NCI-H146 treated with DMSO at 0.1 percent for 48 hours (cell line): ENCODE results near the gene KIAA0232.
"Not testable (repeated sequence)": the region's sequence is repeated elsewhere in the genome, so short reads cannot be mapped to it uniquely, and the experiment has no call there.

Experiments
- DNase-seq: peaks from one replicate; lab custom pipeline; 2025; ENCODE audit not compliant: unreplicated experiment; lab: John Stamatoyannopoulos, UW

Gene KIAA0232

GRCh38 chr4:6894528-6895498 is 112.3 kb downstream of the KIAA0232 start:
- DNase-seq, result no peak

GRCh38 chr4:6896035-6896434 is 113.5 kb downstream of the KIAA0232 start:
- DNase-seq, result no peak

DNA sequence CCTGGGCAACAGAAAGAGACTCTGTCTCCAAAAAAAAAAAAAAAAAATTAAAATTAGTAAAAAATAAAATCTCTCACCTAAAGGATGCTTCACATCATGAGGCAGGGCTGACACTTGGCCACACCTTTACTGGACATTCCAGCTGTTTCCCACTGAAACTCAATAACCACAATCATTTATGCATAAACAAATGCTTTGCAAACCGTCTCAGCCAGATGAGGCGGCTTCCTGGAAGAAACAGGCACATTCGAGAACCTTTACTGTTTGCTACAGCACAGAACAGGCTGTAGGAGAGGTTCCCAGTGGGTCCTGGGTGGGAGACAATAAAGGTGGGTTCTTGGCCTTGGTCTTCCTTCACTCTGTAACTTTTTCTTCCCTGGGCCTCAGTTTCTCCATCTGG is 116.2 kb downstream of the KIAA0232 start:
- no peak for DNase-seq

DNA sequence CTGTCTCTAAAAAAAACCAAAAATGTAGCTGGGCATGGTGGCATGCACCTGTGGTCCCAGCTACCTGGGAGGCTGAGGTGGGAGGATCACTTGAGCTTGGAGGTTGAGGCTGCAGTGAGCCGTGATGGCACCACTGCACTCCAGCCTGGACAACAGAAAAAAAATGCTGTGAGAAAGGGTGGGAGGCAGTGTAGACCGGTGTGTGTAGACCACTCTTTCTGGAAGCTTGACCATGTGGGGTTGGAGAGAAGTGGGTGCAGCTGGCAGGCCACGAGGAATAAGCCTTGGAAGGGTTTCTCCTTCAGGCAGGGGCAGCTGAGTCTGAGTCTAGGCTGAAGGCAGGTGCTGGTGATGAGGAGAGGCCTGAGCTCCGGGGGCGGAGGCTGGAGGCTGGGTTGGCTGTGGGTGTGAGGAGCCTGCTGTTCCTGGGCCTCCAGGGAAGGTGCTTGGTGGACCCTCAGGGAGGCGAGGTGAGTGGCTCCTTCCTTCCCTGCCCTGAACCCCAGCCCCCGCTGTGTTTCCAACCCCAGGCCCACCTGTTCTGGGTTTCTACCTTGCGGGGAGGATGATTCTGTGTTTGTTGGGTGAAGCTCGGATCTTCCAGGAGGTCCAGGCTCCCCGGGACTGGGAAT is 117.8 kb downstream of the KIAA0232 start:
- no peak for DNase-seq

DNA sequence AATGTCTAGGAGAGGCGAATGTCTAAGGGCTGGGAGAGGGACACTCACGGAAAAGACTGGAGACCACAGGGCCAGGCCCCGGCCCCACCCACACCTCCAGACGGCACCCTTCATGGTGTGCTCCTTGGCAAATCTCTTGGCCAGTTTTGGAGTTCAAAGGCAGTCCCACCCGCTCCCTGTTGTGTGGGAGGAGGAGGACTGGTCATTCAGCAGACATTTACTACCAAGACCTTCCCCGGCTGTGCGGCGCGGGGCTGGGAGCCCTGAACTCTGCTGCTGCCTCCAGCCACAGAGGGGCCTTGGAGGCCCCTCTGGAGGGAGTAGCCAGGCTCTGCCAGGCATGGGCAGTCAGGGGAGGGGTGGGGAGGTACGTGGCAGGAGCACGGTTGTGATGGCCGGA is 118.4 kb downstream of the KIAA0232 start:
- DNase-seq, result no peak

- no peak for DNase-seq
Observed at GRCh38 chr4:6901669-6902317, 119.3 kb downstream of the KIAA0232 start.

DNA sequence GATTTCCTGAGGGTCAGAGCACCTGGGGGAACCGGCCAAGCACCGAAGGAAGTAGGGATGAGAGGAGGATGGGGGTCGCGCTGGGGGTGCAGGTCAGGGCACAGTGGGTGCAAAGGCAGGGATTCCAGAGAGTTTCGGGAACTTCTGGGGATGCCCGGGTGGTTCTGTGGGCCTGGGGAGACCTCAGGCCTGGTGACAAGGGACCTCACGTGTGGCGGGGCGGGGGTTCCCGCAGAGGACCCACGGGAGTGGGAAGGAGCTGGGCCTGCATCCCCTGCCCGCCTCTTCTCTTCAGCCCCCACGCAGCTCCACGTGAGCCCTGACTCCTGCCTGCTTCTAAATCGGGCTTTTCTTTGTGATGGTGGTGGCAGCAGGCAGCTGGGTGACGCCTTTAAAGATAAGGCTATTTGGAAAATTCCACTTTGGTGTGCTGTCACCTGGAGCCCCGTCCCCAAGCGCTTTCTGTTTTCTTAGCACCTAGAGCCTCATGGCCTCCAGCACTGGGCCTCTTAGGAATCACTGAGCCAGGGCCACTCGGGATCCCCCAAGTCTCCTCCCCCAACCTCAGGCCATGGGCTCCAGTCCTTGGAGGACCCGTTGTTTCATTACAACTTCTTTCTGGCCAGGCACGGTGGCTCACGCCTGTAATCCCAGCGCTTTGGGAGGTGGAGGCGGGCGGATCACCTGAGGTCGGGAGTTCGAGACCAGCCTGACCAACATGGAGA is 120.0 kb downstream of the KIAA0232 start:
- DNase-seq, result no peak

DNA sequence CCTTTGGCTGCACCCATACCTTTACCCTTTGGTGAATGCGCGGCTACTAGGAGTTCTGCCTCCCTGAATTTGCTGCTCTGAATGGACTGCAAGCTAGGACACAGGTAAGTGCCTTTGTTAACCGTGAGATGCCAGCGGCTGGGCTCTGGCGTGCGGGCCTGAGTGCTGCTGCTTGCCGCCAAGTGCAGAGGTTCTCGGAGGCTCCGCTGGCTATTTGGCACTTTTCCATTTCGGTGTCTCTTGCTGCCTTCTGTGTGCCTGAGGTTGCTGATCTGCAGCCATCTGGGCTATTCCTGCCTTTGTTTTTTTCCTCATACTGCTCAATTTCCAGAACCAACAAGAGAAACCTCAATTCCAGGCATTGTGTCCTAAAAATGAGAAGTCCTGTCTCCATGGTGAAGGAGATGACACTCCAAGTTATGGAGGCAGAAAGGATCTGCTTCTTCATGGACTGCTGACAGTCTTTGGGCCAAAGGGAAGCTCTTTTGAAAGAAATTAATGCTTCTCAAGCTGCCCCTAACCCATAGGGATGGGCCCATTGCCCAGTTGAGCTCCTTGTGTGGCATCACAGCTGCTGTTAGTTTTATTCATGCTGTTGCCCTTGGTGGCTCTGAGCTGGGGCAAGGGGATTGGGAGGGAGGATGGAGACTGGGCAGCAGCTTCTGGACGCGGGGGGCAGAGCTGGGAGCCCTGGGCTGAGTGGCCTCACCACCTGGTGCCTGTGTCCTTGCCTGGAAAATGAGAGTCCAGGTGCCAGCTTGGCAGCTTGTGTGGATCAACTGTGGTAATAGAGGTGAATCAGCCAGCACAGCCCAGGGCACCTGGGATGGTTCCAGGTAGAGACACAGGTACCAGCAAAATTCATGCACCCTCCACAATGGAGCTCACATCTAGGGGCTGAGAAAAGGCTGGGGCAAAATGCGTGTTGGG is 123.3 kb downstream of the KIAA0232 start:
- DNase-seq, result no peak

GRCh38 chr4:6906486-6906885 is 124.0 kb downstream of the KIAA0232 start:
- DNase-seq, result not testable (repeated sequence)

DNA sequence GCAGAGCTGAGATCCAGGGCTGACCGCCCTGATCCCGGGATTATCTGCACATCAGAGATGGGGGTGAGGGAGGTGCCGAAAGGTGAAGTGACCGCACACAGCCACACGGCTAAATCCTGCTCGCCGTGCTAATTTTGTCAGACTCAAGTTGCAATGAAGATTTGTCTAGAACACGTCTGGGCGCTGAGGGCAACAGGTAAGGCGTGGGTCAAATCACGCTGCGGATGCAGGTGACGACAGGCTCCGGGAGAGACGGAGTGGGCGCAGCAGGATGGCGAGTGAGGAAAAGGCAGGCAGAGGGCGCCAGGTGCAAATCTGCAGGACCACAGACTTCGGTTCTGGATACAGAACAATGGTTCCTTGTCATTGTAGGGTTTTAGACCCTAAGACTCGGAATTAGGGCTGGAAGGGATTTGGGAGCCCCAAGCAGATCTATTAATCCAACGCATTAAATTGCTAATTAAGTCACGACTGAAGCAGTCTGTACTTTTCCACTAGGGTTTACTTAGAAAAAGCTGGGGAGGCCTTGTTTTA is 125.2 kb downstream of the KIAA0232 start:
- peak; percentile 58 for DNase-seq

GRCh38 chr4:6908432-6909112 is 126.0 kb downstream of the KIAA0232 start:
- peak; percentile 10 for DNase-seq

DNA sequence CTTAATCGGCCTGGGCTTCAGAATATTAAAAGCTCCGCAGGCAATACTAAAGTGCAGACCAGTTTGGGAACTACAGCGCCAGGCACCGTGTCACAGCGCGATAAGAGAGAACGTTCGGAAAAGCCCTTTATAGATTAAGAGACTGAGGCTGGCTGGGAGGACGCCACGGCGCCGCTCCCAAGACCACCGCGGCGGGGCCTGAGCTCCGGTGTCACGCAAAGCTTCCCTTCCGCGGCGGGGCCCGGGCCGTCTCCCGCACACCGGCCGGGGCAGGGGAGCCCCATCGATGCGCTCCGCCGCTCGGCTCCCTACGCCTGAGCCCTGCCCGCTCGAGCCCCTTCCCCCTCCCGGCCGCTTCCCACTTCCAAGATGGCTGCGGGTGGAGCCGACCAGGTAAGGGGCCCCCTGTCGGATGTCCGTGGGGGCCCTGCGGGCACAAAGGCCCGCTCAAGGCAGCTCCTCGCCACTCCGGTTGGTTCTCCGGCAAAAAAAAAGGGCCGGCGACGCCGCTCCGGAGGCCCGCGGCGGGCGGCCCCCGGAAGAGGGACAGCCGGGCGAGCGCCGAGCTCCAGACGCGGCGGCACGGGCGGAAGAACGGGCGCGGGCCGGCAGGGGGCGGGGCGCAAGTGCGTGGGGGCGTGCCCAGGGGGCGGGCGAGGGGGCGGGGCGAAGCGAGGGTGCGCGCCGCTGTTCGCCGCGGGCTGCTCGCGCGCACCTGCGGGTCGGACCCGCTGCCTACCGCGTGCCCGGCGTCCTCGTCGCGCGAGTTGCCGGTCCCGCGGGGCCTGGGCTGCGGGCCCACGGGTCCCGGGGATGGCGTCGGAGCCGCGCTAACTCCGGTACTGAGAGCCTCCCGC is 126.8 kb downstream of the KIAA0232 start, which contains the start of gene TBC1D14:
TSS of gene TBC1D14 (plus strand) at position 714 of the 857 bp plus-strand sequence. CDS start 13,564 bp downstream, outside the sequence.
- DNase-seq, result peak; percentile 38

DNA sequence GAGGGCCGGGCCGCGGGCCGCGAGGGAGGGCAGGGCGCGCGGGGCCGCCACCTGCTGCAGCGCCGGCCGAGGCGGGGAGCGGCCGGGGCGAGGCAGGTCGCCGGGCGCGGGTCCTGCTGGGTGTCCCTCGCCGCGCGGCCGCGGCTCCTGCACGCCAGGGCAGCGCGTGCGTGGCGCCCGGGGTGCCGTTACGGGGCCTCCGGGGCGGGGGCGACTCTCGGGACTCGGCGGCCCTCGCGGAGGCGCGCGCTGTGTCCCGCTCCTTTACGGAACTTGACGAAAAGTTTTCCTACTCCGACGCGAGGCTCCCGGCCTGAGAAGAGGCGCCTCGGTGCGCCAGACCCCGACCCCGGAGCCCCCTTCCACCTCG is 127.4 kb downstream of the KIAA0232 start:
- no peak for DNase-seq

- DNase-seq, result no peak
Observed at GRCh38 chr4:6910340-6910959, 127.9 kb downstream of the KIAA0232 start.

DNA sequence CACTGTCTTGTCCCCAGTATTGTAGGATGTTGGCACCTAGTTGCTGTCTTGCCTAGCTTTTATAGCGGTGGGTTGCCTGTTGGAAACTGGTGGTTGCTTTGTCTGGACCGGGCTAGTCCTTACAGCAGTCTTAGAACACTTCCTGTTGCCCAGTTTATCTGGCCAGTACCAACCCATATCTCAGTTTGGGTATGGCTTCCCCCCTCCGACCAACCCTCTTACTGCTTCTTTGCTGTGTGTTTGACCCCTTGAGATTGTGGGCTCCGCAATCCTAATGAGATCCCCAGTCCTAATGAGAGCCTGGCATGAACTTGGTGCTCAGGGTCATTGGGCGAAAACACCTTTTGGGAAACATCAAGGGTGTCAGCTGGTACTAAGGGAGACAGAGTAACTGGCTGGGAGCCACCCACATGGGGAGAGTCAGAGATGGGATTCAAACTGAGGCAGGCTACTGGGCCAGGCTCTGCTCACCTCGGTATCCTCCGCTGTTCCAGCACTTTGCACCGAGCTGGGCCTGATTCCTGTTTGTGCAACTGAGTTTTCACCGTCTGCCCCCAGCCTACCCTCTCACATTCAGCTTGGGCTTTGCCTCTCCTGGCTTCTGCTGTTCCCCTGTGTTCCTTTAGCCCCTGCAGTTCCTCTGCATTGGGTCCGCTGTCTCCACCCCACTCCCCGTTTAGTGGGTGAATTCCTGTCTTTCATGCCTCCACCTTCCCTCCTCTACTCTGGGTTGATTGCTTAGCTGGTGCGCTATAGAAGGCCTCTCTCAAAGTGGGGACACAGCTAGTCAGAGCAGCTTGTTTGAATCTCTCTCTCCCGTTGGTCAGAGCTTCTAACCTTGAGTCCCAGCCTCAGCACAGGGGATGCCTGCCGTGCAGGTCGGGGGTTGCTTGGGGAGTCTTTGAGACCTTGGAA is 128.7 kb downstream of the KIAA0232 start:
- DNase-seq, result no peak

DNA sequence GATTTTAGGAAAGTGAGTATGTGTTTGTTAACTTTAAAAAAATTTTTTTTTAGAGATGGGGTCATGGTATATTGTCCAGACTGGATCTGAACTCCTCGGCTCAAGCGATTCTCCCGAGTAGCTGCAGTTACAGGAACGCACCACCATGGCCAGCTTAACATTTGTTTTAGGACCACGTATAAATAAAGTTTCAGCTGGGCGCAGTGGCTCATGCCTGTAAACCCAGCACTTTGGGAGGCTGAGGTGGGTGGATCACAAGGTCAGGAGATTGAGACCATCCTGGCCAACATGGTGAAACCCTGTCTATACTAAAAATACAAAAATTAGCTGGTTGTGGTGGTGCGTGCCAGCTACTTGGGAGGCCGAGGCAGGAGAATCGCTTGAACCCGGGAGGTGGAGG is 129.4 kb downstream of the KIAA0232 start:
- DNase-seq, result not testable (repeated sequence)

- no peak for DNase-seq
Observed at GRCh38 chr4:6912441-6912840, 129.9 kb downstream of the KIAA0232 start.
